22Rv1 (cell line): Measurements from ENCODE around the gene PCLAF.
"Not testable (repeated sequence)": the region's sequence is repeated elsewhere in the genome, so short reads cannot be mapped to it uniquely, and the experiment has no call there.

Experiments used
- H3K27ac ChIP-seq: fragments of 450-650 bp; 2 replicates; pipeline ENCODE4 v1.5.1; 2017
- ZFX ChIP-seq: fragments of 450-650 bp; IDR thresholded peaks from 2 replicates; pipeline ENCODE4 v1.6.1; 2017; ENCODE audit warnings: antibody characterized with exemption, borderline replicate concordance
- TF ChIP-seq, protein P1 (sequence below): fragments of 450-650 bp; IDR thresholded peaks from 2 replicates; pipeline ENCODE4 v1.5.1; 2017; ENCODE audit warnings: mild to moderate bottlenecking

The PCLAF gene

GRCh38 chr15:64333516-64333915 lies 47.7 kb downstream of the PCLAF start:
- H3K27ac ChIP-seq: no peak overlapping the region

GRCh38 chr15:64331668-64332067 lies 49.6 kb downstream of the PCLAF start:
- H3K27ac ChIP-seq: not testable (repeated sequence)

More at GRCh38 chr15:64333516-64333915, 47.7 kb downstream of the PCLAF start:
- TF ChIP-seq, protein P1, sequence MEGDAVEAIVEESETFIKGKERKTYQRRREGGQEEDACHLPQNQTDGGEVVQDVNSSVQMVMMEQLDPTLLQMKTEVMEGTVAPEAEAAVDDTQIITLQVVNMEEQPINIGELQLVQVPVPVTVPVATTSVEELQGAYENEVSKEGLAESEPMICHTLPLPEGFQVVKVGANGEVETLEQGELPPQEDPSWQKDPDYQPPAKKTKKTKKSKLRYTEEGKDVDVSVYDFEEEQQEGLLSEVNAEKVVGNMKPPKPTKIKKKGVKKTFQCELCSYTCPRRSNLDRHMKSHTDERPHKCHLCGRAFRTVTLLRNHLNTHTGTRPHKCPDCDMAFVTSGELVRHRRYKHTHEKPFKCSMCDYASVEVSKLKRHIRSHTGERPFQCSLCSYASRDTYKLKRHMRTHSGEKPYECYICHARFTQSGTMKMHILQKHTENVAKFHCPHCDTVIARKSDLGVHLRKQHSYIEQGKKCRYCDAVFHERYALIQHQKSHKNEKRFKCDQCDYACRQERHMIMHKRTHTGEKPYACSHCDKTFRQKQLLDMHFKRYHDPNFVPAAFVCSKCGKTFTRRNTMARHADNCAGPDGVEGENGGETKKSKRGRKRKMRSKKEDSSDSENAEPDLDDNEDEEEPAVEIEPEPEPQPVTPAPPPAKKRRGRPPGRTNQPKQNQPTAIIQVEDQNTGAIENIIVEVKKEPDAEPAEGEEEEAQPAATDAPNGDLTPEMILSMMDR: no peak
- no peak for TF ChIP-seq ZFX

- not testable (repeated sequence) for H3K27ac ChIP-seq
Measured at GRCh38 chr15:64326975-64327374, 54.3 kb downstream of the PCLAF start.

GRCh38 chr15:64326458-64326857 lies 54.8 kb downstream of the PCLAF start:
- not testable (repeated sequence) for H3K27ac ChIP-seq

- TF ChIP-seq ZFX: no peak
- TF ChIP-seq, protein P1: no peak
Measured at GRCh38 chr15:64324165-64324877, 56.9 kb downstream of the PCLAF start.

DNA sequence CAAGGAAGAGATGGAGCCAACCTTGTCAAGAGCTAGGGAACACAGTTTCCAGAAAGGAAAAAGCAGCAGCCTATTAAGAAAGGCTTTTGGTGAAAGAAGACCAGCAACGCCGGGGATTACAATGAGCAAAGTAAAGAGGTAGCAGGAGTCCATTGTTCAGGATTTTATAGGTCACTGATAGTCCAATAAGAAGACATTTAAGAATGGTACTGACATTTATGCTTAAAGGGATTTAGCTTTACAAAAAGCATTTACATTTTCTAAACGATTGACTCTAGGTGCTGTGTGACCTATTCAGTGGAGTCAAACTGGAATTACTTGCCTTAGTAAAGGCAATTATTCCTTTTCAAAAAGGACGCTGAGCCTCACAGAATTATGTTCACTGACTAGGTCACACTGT lies 66.0 kb downstream of the PCLAF start:
- no peak overlapping the region for H3K27ac ChIP-seq

More at GRCh38 chr15:64324165-64324877, 56.9 kb downstream of the PCLAF start:
- no peak overlapping the region for H3K27ac ChIP-seq

GRCh38 chr15:64314456-64314855 lies 66.8 kb downstream of the PCLAF start:
- TF ChIP-seq ZFX: no peak
- TF ChIP-seq, protein P1: no peak

More for the DNA sequence above, 66.0 kb downstream of the PCLAF start:
- no peak for TF ChIP-seq ZFX
- TF ChIP-seq, protein P1: no peak

More at GRCh38 chr15:64314456-64314855, 66.8 kb downstream of the PCLAF start:
- no peak overlapping the region for H3K27ac ChIP-seq
